Head of caudate nucleus (tissue), 42 donors: ENCODE results near the gene VPS33A.

ENCODE experiments used
- DNase-seq, 42 donors: peaks; one replicate each; pipeline versions ENCODE4 v3.0.0 to v3.0.0-alpha.2; 2020 to 2021; ENCODE audit warnings: mixed read lengths in 7 of 42
- intact Hi-C: fragments of 100-400 bp; cut with DNase I; formaldehyde crosslinking; loops from one replicate; pipeline ENCODE4 v1.15.0; 2022

VPS33A gene

DNA sequence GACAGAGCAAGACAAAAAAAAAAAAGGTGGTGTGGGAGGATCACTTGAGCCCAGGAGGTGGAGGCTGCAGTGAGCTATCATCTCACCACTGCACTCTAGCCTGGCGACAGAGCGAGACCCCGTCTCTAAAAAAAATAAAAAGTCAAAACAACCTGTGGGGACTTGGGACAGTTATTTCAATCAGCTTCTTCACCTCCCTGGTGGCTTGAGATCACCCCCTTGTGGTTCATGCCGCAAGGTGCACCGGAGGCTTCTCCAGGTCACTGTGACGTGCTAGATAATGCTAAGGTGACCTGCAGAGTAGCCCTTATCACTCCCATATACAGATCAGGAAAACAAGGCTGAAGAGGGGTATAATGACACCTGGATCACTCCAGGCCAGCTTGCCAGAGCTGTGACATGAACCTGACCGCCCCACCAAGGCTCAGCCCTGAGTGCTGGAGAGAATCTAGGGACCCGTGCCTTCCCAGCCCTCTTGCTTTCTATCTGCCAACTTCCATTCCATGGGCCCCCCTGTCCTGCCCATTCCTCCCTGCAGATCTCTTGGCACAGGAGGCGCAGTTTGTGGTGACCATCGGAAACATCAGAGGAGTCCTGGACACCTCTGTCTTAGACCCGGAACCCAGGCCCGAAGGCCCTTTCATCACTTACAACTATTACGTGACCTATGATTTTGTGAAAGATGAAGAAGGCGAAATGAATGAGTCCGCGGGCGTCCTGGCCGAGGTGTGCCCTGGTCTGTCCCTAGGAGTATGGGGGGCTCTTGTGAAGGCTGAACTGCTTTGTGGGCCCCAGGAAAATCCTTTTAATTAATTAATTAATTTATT, 75.2 kb downstream of the VPS33A start:
- peak in 30 of 42 donors; percentile 17 to 65 (median 50) for DNase-seq
- intact Hi-C loops: no loop called here

DNA sequence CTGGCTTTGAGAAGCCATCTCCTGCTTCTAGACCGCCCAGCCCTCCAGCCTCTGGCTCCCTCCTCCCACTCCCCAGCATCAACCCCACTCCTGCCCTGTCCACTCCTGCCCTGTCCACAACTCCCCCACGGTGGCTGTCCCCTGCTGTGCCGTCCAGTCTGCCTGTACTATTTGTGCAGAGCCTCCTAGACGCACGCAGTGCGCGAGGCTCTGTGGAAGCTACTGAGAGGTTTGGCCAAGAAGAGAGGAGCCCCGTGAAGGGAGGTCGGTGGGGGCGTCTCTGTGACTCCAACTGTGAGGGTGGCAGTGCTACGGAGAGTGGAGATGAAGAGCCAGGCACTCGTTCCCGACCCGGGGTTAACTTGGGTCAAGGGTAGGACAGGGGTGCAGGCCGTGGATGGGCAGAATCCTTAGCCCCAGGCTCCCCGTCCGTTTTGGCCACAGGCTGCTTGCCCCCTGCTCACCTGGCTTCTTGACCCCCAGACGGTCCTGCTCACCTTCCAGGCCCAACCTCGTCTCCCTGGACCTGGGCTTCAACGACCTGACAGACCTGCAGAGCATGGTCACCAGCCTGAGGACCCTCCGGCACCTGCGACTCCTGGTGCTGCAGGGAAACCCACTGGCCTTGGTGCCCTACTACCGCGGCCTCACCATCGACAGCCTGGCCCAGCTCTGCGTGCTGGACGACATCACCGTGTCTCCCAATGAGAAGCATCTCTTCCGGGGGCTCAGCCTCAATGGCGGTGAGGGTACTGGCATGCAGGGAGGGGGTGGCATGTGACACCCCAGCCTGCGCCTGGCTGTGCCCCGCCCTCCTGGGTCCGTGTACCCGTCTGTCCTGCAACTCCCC, 76.4 kb downstream of the VPS33A start:
- intact Hi-C loops: no loop called here
- DNase-seq: no peak

DNA sequence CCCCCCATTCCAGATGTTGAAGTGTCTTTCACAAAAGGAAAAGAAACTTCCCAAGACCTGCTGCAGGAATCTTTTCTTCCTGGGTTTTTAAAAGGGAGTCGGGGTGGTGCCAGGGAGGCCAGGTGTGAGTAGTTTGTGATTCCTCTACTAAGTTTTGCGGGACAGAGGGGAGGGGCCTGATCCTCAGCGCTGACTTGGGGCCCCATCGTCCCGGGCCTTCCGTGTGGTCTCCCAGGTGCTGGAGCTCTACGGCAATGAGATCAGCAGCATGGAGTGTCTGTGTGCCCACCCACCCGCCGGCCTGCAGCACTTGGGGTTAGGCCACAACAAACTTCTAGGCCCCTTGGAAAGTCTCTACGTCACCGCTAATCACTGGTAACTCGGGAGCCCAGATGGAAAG, 78.8 kb downstream of the VPS33A start:
- intact Hi-C loops: no loop called here
- no peak for DNase-seq

DNA sequence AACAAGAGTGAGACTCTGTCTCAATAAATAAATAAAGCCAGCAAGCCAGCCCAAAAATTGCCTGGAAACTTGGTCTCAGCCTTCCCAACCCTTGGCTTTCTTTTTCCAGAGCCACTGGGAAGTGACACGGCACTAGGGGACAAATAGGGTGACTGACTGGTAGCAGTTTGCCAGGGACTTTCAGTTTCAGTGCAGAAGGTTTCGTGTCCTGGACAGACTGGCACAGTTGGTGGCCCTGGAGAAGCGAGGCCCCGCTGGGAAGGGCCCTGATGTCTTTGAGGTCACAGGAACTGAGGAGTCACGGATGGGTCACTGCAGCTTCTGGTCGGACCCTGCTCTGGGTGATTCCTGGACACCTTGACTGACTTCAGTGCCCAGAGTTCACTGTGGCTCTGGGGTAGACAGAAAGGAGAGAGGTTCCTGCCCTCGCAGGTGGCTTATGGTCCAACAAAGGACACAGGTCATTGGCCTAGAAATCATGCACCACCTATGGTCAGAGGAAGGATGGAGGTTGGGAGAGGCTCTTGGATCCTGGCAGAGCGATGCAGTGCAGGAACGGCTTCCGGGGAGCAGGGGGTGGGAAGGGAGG, 80.7 kb downstream of the VPS33A start:
- intact Hi-C loops: no loop called here
- no peak for DNase-seq

DNA sequence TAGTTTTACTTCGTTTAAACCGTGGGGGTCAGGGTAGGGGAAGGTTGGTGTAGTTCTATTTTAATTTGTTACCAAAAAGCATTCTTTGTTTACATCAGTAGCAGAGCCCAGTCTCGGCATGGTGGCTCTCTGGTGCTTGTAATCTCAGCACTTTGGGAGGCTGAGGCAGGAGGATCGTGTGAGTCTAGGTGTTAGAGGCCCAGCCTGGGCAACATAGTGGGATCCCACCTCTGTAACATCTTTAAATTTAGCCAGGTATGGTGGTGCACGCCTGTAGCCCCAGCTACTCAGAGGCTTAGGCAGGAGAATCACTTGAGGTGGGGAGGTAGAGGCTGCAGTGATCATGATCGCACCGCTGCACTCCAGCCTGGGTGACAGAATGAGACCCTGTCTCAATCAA, 81.2 kb downstream of the VPS33A start:
- intact Hi-C loops: no loop called here
- no peak for DNase-seq

DNA sequence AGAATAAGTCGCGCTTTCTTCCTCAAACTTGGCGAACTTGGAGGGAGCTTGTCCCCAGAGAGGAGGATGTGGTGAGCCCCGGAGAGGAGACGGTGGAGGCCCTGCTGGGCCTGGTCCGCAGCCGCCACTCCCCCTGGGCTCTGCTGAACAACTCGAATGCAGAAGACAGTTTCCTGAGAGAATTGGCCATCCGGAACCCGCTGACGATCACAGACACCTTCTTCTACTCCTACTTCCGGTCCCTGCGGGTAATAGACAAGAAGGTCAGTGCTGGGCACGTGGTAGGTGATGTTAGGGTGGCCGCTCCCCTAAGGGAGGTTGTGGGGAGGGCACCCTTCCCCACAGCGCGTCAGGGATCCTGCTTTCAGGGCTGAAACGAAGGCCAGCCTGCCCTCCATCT, 81.8 kb downstream of the VPS33A start:
- intact Hi-C loops: no loop called here
- no peak for DNase-seq

DNA sequence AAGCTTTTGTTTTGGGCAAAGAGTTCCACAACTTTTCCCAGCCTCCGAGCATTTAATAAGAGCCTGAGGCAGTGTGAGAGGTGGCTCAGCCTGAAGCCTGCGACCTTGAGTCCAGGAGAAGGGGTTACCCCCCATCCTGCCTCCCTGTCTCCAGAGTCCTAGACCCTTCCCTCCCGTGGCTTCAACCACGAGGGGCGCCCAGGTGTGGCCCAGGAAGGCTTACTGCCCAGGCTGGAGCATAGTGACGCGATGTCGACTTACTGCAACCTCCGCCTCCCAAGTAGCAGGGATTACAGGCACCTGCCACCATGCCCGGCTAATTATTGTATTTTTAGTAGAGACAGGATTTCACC, 82.7 kb downstream of the VPS33A start:
- no peak for DNase-seq
- intact Hi-C loops: no loop called here

DNA sequence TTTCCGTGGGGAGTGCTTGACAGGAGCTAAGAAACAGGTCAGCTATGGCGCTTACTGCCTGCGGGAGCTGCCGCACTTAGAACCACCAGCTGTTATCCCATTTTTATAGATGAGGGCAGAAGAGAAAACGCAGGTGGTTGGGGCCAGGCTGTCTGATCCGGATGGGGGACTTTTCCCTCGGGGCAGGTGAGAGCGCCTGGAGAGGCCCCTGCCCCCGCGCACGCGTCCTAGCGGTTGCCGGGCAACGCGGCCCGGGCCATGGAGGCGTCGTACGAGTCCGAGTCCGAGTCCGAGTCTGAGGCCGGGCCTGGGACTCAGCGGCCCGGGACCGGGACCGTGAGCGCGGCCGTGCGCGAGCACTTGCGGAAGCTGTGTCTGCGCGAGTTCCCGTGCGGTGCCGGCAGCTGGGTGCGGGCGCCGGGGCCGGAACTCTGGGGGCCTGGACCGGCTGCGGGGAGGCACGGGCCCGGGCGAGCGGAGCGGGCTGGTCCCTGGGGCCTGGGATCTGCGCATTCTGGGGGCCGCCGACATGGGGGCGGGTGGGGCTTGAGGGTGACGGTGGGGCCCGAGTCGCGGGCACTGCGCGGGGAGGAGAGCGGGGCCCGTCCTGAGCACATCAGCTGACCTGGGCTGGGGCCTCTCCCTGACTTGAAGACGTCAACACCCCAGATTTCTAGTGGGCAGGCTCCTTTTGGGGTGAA, 83.3 kb downstream of the VPS33A start, which contains the start of gene LRRC43:
LRRC43 (plus strand) TSS at position 237 of the 701 bp plus-strand sequence; CDS start at position 259, 22 bp downstream.
- peak in 32 of 42 donors; percentile 20 to 65 (median 41) for DNase-seq
- intact Hi-C loops: no loop called here
